ENCODE measurements around the gene TMSB10. TPM values are rescaled to one million over a fixed set of nuclear protein-coding genes. Genes with fewer than 3 reads are reported as not detected.

TMSB10 gene
- total RNA-seq, 1 donor = 3,849 TPM

GRCh38 chr2:84880395-84880644 is 25.1 kb upstream of the TMSB10 start:
- H3K4me3 ChIP-seq (ENCODE audit: low read depth, low read length) = peak overlapping the region; percentile 59
- DNase-seq (ENCODE audit: low read depth) = no peak
- TF ChIP-seq CTCF (IDR thresholded peaks at IDR 0.05; ENCODE audit: insufficient read depth, low read length) = no peak

- no peak for TF ChIP-seq CTCF (IDR thresholded peaks at IDR 0.05; ENCODE audit: insufficient read depth, low read length)
- peak within 1 kb of the TSS; percentile 59 for H3K4me3 ChIP-seq (ENCODE audit: low read depth, low read length)
- no peak for DNase-seq (ENCODE audit: low read depth)
These were observed 24.6 kb upstream of the TMSB10 start, which contains the start of gene TRABD2A for GRCh38 chr2:84880645-84881521. TSS of gene TRABD2A (minus strand) at chr2:84881084. CDS start at chr2:84881039, 45 bp downstream.

GRCh38 chr2:84881581-84882413 is 23.7 kb upstream of the TMSB10 start:
- peak; percentile 75 for TF ChIP-seq CTCF (IDR thresholded peaks at IDR 0.05; ENCODE audit: insufficient read depth, low read length)
- peak overlapping the region; percentile 59 for H3K4me3 ChIP-seq (ENCODE audit: low read depth, low read length)
- peak; percentile 83 for DNase-seq (ENCODE audit: low read depth)

DNA sequence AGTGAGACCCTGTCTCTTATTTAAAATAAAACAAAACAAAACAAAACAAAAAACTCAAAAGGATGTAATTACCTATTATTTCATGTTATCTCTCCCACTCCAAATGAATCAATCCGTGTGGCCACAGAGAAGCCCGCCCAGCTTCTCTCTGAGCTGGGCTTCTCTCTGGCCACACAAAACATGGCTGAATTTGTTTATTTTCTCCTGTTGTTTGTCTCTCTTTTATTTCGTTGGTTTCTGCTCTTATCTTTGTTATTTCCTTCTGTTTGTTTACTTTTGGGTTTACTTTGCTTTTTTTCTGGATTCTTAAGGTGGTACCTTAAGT is 23.1 kb upstream of the TMSB10 start:
- DNase-seq (ENCODE audit: low read depth) = no peak
- no peak overlapping the region for H3K4me3 ChIP-seq (ENCODE audit: low read depth, low read length)
- no peak for TF ChIP-seq CTCF (IDR thresholded peaks at IDR 0.05; ENCODE audit: insufficient read depth, low read length)

DNA sequence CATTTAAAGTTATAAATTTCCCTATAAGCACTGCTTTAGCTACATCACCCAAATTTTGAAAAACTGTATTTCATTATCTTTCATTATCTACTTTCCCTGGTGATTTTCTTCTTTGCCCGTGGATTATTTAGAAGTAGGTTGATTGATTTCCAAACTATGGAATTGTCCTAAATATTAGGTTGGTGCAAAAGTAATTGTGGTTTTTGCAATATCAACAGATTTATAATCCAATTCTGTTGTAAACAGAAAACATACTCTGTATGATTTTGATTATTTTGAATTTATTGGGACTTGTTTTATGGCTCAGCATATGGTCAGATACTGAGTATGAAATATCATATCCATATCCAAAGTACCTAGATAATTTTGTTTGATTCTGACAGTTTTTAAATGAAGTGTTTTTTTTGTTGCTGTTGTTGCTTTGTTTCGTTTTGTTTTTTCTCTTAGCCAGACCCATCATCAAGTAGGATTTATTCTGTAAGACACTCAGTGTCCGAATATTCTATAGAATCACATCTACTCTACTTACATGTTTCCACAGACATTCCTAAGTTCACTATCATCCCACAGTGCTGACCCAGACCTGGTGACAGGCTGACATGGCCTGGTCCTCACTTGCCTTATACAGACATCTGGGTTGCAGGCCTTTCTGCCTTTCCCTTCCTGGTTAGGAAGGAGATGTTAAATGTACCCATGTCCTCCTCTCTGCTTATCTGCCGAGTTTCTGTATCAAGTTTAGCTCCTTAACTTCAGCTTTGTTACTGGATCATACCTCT is 22.5 kb upstream of the TMSB10 start:
- no peak for DNase-seq (ENCODE audit: low read depth)
- no peak for TF ChIP-seq CTCF (IDR thresholded peaks at IDR 0.05; ENCODE audit: insufficient read depth, low read length)
- H3K4me3 ChIP-seq (ENCODE audit: low read depth, low read length) = no peak overlapping the region

DNA sequence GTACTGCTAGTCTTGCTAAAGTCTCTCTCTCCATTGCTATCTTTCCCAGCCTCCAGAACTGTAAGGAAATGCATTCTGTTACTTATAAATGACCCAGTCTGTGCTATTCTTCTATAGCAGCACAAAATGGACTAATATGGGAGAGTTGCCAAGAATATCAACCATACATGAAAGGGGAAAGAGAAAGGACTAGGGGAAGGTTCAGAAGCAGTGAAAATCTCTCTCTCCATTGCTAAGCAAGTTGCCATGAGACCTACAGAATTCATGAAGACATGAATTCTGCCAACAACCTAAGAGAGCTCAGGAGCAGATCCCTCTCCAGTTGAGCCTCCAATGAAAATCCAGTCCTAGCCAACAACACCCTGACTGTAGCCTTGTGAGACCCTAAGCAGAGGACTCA is 21.0 kb upstream of the TMSB10 start:
- TF ChIP-seq CTCF (IDR thresholded peaks at IDR 0.05; ENCODE audit: insufficient read depth, low read length) = no peak
- peak; percentile 31 for DNase-seq (ENCODE audit: low read depth)
- H3K4me3 ChIP-seq (ENCODE audit: low read depth, low read length) = no peak overlapping the region

All from fibroblast of the aortic adventitia (primary cell).